GM23338 (cell line): ENCODE data around the gene AGRP. TPM values are rescaled to one million over a fixed set of nuclear protein-coding genes. Genes with fewer than 3 reads are reported as not detected.

Experiments used
- ATAC-seq: fragments of 200-7000 bp; cut with Tn5 transposase; 3 replicates; pipeline ENCODE4 v1.9.1; 2020
- DNase-seq: peaks from one replicate; pipeline ENCODE4 v3.0.0-alpha.2; 2015; ENCODE audit warnings: low spot score
- H2AFZ ChIP-seq: fragments of 200-600 bp; sonication (generic); 2 replicates; pipeline ENCODE4 v1.8.0; 2016; ENCODE audit warnings: antibody characterized with exemption, mild to moderate bottlenecking, moderate library complexity
- H3F3A ChIP-seq: fragments of 200-600 bp; sonication (generic); replicated peaks from 2 replicates; pipeline ENCODE4 v1.8.0; 2017; ENCODE audit warnings: antibody characterized with exemption, mixed run types, low read depth
- H3K27ac ChIP-seq: fragments of 200-600 bp; sonication (generic); 2 replicates; pipeline ENCODE4 v1.6.1; 2016; ENCODE audit warnings: low read depth
- H3K27me3 ChIP-seq: fragments of 200-600 bp; sonication (generic); 2 replicates; pipeline ENCODE4 v1.8.0; 2016; ENCODE audit warnings: mild to moderate bottlenecking, mixed run types, moderate library complexity; ENCODE audit not compliant: insufficient read depth
- H3K36me3 ChIP-seq: fragments of 200-600 bp; sonication (generic); 2 replicates; pipeline ENCODE4 v1.8.0; 2016; ENCODE audit warnings: mild to moderate bottlenecking; ENCODE audit not compliant: insufficient read depth
- H3K4me1 ChIP-seq: fragments of 200-600 bp; sonication (generic); 2 replicates; pipeline ENCODE4 v1.8.0; 2016; ENCODE audit warnings: mild to moderate bottlenecking, moderate library complexity; ENCODE audit not compliant: insufficient read depth
- H3K4me2 ChIP-seq: fragments of 200-600 bp; sonication (generic); 2 replicates; pipeline ENCODE4 v1.7.1; 2017; ENCODE audit warnings: mixed run types
- H3K4me3 ChIP-seq: fragments of 200-600 bp; sonication (generic); 2 replicates; pipeline ENCODE4 v1.6.1; 2016; ENCODE audit warnings: mixed run types
- H3K79me2 ChIP-seq: fragments of 200-600 bp; sonication (generic); replicated peaks from 2 replicates; pipeline ENCODE4 v1.8.0; 2017; ENCODE audit warnings: mild to moderate bottlenecking; ENCODE audit not compliant: insufficient read depth
- H3K9me2 ChIP-seq: fragments of 200-600 bp; sonication (generic); 2 replicates; pipeline ENCODE4 v1.8.0; 2017; ENCODE audit not compliant: insufficient read depth
- H4K20me1 ChIP-seq: fragments of 200-600 bp; sonication (generic); replicated peaks from 2 replicates; pipeline ENCODE4 v1.8.0; 2017; ENCODE audit warnings: mild to moderate bottlenecking; ENCODE audit not compliant: insufficient read depth
- H3K27ac Mint-ChIP-seq: 2 replicates; pipeline ENCODE4 v1.8.0; 2020; ENCODE audit warnings: inconsistent platforms, mild to moderate bottlenecking, moderate library complexity, mixed read lengths
- H3K27me3 Mint-ChIP-seq: 3 replicates; pipeline ENCODE4 v1.8.0; 2022; ENCODE audit warnings: low read depth, mild to moderate bottlenecking, moderate library complexity, mixed read lengths, inconsistent platforms; ENCODE audit not compliant: insufficient read depth, poor library complexity
- H3K36me3 Mint-ChIP-seq: 3 replicates; pipeline ENCODE4 v1.8.0; 2021; ENCODE audit warnings: low read depth, mild to moderate bottlenecking, inconsistent platforms, moderate library complexity, mixed read lengths
- H3K4me1 Mint-ChIP-seq: 3 replicates; pipeline ENCODE4 v1.8.0; 2020; ENCODE audit warnings: mild to moderate bottlenecking, inconsistent platforms, mixed read lengths
- H3K4me3 Mint-ChIP-seq: 3 replicates; pipeline ENCODE4 v1.8.0; 2021; ENCODE audit warnings: moderate library complexity, mild to moderate bottlenecking, inconsistent platforms, mixed read lengths
- H3K9me3 Mint-ChIP-seq: 3 replicates; pipeline ENCODE4 v1.8.0; 2020; ENCODE audit warnings: moderate library complexity, mild to moderate bottlenecking, inconsistent platforms, mixed read lengths
- CREB1 ChIP-seq: fragments of 250-450 bp; sonication (Bioruptor Pico); IDR thresholded peaks from 2 replicates; pipeline ENCODE4 v1.5.0; 2020; ENCODE audit warnings: low read depth, mild to moderate bottlenecking, moderate library complexity
- EZH2 ChIP-seq: fragments of 200-600 bp; sonication (generic); IDR thresholded peaks from one replicate; pipeline ENCODE4 v1.8.0; 2017; ENCODE audit warnings: antibody characterized with exemption, mild to moderate bottlenecking, low read depth; ENCODE audit not compliant: unreplicated experiment
- EZH2phosphoT487 ChIP-seq: fragments of 200-600 bp; sonication (generic); IDR thresholded peaks from one replicate; pipeline ENCODE4 v1.8.1; 2018; ENCODE audit warnings: antibody characterized with exemption; ENCODE audit not compliant: unreplicated experiment
- JUNB ChIP-seq: IDR thresholded peaks from one replicate; pipeline ENCODE4 v1.6.1; 2016; ENCODE audit warnings: antibody characterized with exemption; ENCODE audit not compliant: unreplicated experiment
- NANOG ChIP-seq: IDR thresholded peaks from 2 replicates; pipeline ENCODE4 v1.6.1; 2016; ENCODE audit warnings: antibody characterized with exemption, borderline replicate concordance
- POLR2AphosphoS5 ChIP-seq: IDR thresholded peaks from 2 replicates; pipeline ENCODE4 v1.6.1; 2016; ENCODE audit warnings: antibody characterized with exemption, low read depth
- STAT1 ChIP-seq: IDR thresholded peaks from one replicate; pipeline ENCODE4 v1.6.1; 2016; ENCODE audit warnings: antibody characterized with exemption; ENCODE audit not compliant: unreplicated experiment
- ZNF114 ChIP-seq: fragments of 250-450 bp; sonication (Bioruptor Pico); IDR thresholded peaks from 2 replicates; pipeline ENCODE4 v1.5.0; 2020; ENCODE audit warnings: mild to moderate bottlenecking, moderate library complexity
- ZNF331 ChIP-seq: fragments of 250-450 bp; sonication (Bioruptor Pico); IDR thresholded peaks from 2 replicates; pipeline ENCODE4 v1.5.0; 2020; ENCODE audit warnings: low read depth, mild to moderate bottlenecking, moderate library complexity
- ZNF462 ChIP-seq: fragments of 250-450 bp; sonication (Bioruptor Pico); IDR thresholded peaks from 2 replicates; pipeline ENCODE4 v1.5.0; 2020; ENCODE audit warnings: mild to moderate bottlenecking, moderate library complexity
- polyA plus RNA-seq: library from polyadenylated mRNA; unstranded; fragments of >200 nt; fragmentation: Nextera tagmentation; extraction: Ambion mirVana; gene quantifications from 2 replicates; pipeline ENCODE4 v1.2.1, GENCODE V29; 2016
- total RNA-seq: library from RNA; depleted of rRNA; stranded (reverse); fragments of >200 nt; shearing (Covaris generic); gene quantifications from 2 replicates; pipeline ENCODE4 v1.2.3, GENCODE V29; 2014
- TF ChIP-seq, protein P1 (sequence below), 2 experiments: fragments of 200-600 bp in 1 of 2; sonication (generic) in 1 of 2; conservative IDR thresholded peaks; 2 replicates each; pipeline versions ENCODE4 v1.5.1 to v1.6.1; 2016 to 2017; ENCODE audit warnings: antibody characterized with exemption in 2 of 2, low read depth in 2 of 2, mild to moderate bottlenecking in 2 of 2, moderate library complexity in 1 of 2
- TF ChIP-seq, protein P2 (sequence below): IDR thresholded peaks from 2 replicates; pipeline ENCODE4 v1.6.1; 2016; ENCODE audit warnings: antibody characterized with exemption
- TF ChIP-seq, protein P3 (sequence below): IDR thresholded peaks from one replicate; pipeline ENCODE4 v1.6.1; 2018; ENCODE audit warnings: antibody characterized with exemption; ENCODE audit not compliant: unreplicated experiment

Gene AGRP
- total and polyA plus RNA-seq, 2 experiments from 2014 or later = not detected

GRCh38 chr16:67460961-67461360 is 22.4 kb downstream of the AGRP start:
- Mint-ChIP-seq H3K4me3 (no peak overlapping the region), H3K4me1 (peaks cover 10% of the 10 kb centered on the region), H3K36me3 (no peaks in the 10 kb centered on the region), H3K27me3 (peaks cover 6% of the 10 kb centered on the region), H3K27ac (no peak overlapping the region), H3K9me3 (no peaks in the 10 kb centered on the region)
- Histone ChIP-seq H3F3A (no peaks in the 10 kb centered on the region), H3K36me3 (no peaks in the 10 kb centered on the region), H3K79me2 (no peaks in the 10 kb centered on the region), H2AFZ (no peak overlapping the region), H3K4me2 (no peak overlapping the region), H3K9me2 (no peaks in the 10 kb centered on the region), H3K27me3 (no peaks in the 10 kb centered on the region), H3K4me1 (no peaks in the 10 kb centered on the region), H3K4me3 (no peak overlapping the region), H4K20me1 (peaks cover 6% of the 10 kb centered on the region; the same call in 1 of the 2 replicates), H3K27ac (no peak overlapping the region)
- TF ChIP-seq EZH2 (no peak), CREB1 (no peak), STAT1 (no peak), ZNF462 (CRISPR knock-in tag) (no peak), ZNF331 (CRISPR knock-in tag) (no peak), ZNF114 (CRISPR knock-in tag) (no peak), JUNB (no peak), EZH2phosphoT487 (no peak), NANOG (no peak), POLR2AphosphoS5 (no peak)
- TF ChIP-seq, protein P1, sequence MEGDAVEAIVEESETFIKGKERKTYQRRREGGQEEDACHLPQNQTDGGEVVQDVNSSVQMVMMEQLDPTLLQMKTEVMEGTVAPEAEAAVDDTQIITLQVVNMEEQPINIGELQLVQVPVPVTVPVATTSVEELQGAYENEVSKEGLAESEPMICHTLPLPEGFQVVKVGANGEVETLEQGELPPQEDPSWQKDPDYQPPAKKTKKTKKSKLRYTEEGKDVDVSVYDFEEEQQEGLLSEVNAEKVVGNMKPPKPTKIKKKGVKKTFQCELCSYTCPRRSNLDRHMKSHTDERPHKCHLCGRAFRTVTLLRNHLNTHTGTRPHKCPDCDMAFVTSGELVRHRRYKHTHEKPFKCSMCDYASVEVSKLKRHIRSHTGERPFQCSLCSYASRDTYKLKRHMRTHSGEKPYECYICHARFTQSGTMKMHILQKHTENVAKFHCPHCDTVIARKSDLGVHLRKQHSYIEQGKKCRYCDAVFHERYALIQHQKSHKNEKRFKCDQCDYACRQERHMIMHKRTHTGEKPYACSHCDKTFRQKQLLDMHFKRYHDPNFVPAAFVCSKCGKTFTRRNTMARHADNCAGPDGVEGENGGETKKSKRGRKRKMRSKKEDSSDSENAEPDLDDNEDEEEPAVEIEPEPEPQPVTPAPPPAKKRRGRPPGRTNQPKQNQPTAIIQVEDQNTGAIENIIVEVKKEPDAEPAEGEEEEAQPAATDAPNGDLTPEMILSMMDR (conservative IDR thresholded peaks at IDR 0.05; ENCODE audit: low read depth in 2 of 2) = no peak
- TF ChIP-seq, protein P2, sequence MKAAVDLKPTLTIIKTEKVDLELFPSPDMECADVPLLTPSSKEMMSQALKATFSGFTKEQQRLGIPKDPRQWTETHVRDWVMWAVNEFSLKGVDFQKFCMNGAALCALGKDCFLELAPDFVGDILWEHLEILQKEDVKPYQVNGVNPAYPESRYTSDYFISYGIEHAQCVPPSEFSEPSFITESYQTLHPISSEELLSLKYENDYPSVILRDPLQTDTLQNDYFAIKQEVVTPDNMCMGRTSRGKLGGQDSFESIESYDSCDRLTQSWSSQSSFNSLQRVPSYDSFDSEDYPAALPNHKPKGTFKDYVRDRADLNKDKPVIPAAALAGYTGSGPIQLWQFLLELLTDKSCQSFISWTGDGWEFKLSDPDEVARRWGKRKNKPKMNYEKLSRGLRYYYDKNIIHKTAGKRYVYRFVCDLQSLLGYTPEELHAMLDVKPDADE = no peak
- TF ChIP-seq, protein P3, sequence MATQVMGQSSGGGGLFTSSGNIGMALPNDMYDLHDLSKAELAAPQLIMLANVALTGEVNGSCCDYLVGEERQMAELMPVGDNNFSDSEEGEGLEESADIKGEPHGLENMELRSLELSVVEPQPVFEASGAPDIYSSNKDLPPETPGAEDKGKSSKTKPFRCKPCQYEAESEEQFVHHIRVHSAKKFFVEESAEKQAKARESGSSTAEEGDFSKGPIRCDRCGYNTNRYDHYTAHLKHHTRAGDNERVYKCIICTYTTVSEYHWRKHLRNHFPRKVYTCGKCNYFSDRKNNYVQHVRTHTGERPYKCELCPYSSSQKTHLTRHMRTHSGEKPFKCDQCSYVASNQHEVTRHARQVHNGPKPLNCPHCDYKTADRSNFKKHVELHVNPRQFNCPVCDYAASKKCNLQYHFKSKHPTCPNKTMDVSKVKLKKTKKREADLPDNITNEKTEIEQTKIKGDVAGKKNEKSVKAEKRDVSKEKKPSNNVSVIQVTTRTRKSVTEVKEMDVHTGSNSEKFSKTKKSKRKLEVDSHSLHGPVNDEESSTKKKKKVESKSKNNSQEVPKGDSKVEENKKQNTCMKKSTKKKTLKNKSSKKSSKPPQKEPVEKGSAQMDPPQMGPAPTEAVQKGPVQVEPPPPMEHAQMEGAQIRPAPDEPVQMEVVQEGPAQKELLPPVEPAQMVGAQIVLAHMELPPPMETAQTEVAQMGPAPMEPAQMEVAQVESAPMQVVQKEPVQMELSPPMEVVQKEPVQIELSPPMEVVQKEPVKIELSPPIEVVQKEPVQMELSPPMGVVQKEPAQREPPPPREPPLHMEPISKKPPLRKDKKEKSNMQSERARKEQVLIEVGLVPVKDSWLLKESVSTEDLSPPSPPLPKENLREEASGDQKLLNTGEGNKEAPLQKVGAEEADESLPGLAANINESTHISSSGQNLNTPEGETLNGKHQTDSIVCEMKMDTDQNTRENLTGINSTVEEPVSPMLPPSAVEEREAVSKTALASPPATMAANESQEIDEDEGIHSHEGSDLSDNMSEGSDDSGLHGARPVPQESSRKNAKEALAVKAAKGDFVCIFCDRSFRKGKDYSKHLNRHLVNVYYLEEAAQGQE = no peak
- DNase-seq (no peak), ATAC-seq (no peak)
